ENCODE data around the gene JSRP1.
"Not testable (repeated sequence)": the region's sequence is repeated elsewhere in the genome, so short reads cannot be mapped to it uniquely, and the experiment has no call there.

The JSRP1 gene

DNA sequence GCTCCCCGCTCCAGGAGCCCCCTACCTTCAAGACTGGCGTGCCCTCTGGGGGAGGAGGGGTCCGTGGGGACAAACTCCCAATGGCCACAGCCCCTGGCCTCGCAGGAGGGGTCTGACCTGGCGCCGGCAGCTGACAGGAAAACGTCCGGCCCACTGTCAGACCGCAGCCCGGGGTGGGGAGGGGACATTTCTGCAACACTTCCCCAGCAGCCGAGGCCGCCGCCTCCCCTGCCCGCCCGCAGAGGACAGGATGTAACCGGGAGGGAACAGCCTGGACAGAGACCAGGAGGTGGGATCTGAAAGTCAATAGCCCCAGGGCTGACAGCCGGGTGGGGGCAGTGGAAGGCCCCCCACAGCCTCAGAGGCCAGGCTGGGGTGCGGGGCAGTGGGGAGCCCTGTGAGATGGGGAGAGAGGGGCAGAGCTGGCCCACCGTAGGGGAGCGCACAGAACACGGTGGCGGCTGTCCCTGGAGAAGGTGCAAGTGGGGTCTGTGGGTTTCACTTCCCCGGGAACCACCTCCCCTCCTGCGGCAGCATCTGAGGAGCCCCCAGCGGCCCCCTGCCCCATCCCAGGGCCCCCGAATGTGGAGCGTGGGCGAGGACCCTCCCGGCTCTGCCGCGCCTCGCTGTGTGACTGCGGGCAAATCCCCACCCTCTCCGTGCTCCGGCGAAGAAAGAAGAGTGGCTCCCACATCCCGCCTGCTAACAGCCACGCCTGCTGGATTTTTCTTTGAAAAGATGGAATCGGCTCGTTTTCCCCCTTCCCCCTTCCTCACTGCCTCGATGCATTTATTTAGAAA, 26.0 kb upstream of the JSRP1 start, which contains the start of gene PEAK3:
Gene PEAK3 (minus strand): TSS at position 114 of the 800 bp plus-strand sequence. CDS start 1,244 bp downstream, outside the sequence.
- peak; percentile 58 for DNase-seq

DNA sequence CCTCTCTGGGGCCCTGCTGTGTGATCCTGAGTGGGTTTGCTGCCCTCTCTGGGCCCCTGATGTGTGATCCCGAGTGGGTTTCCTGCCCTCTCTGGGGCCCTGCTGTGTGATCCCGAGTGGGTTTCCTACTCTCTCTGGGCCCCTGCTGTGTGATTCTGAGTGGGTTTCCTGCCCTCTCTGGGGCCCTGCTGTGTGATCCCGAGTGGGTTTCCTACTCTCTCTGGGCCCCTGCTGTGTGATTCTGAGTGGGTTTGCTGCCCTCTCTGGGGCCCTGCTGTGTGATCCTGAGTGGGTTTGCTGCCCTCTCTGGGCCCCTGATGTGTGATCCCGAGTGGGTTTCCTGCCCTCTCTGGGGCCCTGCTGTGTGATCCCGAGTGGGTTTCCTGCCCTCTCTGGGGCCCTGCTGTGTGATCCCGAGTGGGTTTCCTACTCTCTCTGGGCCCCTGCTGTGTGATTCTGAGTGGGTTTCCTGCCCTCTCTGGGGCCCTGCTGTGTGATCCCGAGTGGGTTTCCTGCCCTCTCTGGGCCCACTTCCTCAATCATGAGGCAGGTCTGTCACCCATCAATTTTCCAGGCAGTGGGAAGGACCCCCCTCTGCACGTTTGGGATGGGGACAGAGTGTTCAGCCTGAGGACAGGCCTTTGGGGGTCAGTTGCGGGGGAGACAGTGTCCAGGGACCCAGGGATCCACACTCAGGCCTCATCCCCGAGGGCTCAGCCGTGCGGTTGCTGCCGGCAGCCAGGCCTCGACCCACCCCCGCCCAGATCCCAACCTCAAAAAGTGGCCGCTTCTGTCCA, 25.2 kb upstream of the JSRP1 start:
- DNase-seq = not testable (repeated sequence)

DNA sequence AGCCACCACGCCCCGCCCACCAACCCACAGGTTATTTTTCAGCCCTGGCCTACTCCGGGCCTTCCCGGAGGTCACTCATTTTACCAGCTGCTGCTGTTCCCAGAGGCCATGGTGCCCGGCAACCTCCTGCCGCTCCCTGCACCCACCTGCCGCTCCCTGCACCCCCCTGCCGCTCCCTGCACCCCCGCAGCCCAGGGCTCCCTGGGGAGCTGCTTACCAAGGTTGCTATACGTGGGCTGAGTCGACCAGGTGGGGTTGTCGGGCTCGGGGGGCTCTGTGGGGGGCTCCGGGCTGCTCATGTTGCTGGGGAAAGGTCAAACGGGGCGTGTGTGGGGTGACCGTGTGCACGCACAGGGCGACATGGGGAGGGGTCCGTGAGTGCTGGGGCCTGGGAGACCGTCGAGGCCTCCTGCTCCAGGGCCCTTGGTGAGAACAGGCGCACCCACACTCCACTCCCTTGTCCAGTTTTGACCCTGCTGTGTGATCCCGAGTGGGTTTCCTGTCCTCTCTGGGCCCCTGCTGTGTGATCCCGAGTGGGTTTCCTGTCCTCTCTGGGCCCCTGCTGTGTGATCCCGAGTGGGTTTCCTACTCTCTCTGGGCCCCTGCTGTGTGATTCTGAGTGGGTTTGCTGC, 24.5 kb upstream of the JSRP1 start:
- no peak for DNase-seq

DNA sequence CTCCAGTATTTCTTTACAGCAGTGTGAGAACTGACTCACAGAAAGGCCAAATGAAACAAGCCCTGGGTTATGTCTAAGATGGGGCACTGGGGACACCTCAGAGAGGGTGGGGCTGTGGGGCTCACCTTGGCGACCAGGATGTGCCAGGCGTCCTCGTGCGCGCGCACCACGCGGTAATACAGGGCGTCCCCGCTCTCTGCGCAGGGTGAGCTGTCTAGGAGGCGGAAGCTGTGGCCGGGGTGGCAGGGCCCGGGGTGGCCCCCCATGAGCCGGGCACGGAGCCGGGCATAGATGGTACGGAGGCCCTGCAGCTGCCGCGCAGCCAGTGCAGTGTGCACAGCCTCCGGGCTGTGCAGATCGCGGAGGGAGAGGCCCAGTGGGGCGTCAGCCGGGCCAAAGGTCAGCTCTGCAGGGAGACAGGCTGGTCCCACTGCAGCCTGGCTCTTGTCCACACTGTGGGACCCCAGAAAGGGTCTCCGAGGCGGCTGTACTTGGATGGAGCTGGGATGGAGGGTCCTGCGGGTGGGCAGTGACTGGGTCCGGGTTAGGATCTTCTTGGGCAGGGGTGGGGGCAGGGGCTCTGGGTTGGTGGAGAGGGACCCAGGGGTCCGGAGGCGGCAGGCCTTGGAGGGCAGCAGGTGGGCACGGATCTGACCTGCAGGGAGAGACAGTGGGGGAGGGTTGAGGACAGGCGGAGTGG, 22.4 kb upstream of the JSRP1 start:
- no peak for DNase-seq

DNA sequence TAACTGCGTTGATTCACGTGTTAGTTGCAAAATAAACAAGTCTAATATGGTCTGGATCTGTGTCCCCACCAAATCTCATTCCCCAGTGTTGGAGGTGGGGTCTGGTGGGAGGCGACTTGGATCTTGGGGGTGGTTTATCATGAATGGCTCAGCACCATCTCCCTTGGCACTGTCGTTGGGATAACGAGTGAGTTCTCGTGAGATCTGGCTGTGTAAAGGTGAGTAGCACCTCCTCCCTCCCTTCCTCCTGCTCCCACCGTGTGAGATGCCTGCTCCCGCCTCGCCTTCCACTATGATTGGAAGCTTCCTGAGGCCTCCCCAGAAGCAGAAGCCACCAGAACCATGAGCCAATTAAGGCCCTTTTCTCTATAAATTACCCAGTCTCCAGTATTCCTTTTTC, 20.9 kb upstream of the JSRP1 start:
- DNase-seq = no peak

DNA sequence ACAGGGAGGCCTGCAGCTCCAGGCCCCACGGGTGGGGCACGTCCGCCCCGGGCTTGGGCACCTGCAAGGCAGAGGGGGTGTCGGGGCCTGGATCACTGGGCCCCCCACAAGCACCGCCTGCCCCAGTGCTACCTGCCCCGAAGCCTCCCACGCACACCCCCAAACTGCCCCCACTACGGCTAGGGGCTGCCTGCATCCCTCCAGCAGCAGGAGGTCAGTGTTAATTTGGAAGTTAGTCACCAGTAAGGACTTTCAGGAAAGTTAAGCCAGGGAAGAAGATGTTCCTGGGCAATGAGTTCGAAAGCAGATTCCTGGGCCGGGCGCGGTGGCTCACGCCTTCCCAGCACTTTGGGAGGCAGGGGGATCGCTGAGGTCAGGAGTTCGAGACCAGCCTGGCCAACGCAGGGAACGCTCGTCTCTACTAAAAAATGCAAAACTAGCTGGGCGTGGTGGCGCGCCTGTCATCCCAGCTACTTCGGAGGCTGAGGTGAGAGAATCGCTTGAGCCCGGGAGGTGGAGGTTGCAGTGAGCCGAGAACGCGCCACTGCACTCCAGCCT, 20.3 kb upstream of the JSRP1 start:
- no peak for DNase-seq

DNA sequence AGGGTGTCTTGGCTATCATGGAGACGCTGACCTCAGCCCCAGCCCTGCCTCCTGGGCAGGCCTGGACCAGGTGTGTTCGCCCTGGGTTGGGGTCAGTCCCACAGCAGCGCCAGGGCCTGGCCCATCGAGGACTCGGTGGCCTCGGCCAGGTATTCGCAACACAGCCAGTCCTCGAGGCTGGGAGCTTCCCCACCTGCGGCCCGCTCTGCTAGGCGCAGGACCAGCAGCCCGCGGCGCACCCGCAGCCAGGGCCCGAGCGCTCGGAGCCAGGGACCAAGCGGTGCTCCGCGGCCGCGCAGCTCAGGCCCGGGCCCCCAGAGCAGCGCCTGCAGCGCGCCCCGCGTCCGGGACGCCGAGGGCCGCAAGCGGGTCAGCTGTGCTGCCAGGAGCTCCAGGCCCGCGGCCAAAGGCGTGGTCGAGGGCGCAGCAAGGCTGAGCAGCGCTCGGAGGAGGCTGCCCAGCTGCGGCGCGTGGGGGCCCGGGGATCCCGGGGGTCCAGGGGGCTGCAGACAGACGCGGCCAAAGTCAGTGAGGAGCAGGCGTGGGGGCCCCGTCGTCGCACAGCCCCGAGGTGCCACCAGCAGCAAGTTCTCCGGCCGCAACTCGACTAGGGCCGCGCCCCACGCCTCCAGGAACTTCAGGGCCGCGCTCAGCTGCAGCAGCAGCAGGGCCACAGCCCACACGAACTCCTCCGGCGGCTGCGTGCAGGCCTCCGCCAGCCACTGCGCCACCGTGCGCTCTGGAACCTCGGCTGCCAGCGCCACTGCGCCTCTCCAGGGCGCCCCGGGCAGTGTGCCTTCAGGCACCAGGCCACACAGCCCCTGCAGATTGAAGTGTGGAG, 19.6 kb upstream of the JSRP1 start:
- DNase-seq = no peak

DNA sequence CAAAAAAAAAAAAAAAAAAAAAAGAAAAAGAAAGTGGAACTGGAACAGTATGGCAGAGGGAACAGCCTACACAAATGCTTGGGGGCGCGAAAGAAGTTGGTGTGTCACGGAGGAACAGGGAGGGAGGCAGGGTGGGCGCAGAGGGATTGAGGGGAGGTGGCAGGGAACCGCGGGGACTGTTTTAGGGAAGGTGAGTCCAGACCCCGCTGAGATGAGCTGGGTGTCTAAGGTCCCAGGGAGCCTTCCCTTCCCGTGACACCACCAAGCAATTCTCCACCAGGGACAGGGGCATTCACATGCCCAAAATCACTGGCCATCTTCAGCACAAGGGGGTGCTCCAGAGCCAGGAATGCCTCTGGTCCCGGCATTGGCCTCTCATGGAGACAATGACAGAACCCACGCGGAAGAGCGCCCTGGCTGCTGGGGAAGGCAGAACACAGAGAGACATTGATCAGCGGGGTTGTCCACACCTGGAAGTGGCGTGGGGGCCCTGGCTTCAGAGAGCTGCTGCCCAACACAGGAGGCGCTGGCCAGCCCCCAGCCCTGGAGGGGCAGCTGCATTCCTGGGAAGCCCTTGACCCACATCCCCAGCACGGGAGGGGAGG, 18.8 kb upstream of the JSRP1 start:
- DNase-seq = peak; percentile 66

DNA sequence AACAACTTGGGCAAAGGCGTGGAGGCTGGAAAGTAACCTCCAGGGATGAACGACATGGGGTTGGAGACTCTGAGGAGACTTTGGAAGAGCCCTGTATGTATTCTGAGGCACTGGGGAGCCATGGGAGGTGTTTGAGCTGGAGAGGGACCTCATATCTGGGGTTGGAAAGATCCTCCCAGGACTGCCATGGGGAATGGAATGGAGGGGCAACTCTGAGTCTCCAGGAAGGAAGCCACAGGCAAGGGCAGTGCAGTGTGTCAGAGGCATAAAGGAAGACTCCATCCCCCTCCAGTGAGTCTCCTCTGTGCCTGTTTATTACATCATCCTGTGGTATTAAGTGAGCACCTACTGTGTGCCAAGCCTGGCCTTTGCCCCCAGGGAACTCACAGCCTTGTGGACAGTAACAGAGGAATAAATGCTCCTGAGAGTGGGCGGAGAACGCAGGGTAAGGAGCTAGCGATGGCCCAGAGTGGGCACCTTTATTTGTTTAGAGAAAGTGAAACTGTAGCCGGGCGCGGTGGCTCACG, 18.0 kb upstream of the JSRP1 start:
- DNase-seq = no peak

DNA sequence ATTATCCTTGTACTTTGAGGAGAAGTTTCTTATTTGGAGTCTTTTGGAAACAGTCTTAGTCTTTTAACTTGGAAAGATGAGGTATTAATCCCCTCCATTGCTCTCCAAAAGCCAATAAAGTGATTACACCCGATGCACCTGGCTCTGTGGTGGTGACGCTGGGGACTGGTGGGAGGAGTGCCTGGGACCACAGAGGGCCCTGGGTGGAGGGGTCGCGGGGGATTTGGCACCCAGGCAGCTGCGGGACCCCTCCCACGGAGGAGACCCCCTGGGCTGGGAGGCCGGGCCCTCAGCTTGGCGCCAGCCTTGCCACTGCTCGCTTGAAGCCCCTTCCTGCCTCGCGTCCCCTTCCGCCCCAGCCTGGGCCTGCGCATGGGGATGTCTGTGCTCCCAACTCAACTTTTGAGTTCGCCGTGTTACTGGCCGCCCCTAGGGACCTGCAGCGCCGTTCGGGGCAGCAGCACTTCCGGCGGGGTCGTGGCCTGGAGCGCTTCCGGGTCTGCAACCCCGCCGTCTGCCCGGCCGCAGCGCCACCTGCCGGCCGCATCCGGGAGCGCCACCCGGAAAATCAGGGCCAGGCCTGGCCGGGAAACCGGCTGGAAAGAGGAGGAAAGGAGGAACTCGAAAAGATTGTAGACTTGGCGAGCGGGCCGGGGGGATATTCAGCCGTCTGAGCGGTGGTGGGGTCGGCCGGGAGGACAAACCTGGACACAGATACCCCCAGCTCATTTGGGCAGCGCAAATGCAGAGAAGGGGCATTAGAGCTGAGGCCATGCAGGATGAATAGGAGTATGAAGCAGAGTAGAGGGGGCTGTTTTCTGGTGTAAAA, 17.4 kb upstream of the JSRP1 start:
- DNase-seq = peak; percentile 83

DNA sequence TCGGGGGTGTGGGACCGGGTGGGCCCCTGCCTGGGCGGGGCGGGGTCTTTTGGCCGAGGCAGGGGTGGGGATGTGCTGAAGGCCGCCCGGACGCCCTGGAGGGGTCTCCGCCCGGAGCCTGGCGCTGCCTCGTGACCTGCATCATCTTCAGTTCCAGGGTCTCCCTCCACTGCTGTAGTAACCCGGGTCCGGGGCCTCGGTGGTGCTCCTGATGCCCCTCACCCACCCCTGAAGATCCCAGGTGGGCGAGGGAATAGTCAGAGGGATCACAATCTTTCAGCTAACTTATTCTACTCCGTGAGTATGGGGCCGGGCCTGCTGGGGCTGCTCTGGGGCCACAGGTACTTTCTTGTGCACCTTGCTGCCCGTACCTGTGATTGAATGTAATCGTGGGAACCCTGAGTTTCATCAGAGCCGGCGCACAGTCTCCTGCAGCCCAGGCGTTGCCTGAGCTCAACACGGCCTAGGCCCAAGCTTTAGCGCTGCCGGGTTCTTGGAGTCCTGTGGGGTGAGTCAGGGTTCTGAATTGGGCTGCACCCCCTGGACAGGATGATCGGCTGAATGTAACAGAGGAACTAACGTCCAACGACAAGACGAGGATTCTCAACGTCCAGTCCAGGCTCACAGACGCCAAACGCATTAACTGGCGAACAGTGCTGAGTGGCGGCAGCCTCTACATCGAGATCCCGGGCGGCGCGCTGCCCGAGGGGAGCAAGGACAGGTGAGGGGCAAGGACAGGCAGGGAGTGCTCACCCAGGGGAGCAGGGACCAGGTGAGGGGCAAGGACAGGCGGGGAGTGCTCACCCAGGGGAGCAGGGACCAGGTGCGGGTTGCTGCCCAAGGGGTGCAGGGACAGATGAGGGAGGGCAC, 15.3 kb upstream of the JSRP1 start:
- DNase-seq = no peak

DNA sequence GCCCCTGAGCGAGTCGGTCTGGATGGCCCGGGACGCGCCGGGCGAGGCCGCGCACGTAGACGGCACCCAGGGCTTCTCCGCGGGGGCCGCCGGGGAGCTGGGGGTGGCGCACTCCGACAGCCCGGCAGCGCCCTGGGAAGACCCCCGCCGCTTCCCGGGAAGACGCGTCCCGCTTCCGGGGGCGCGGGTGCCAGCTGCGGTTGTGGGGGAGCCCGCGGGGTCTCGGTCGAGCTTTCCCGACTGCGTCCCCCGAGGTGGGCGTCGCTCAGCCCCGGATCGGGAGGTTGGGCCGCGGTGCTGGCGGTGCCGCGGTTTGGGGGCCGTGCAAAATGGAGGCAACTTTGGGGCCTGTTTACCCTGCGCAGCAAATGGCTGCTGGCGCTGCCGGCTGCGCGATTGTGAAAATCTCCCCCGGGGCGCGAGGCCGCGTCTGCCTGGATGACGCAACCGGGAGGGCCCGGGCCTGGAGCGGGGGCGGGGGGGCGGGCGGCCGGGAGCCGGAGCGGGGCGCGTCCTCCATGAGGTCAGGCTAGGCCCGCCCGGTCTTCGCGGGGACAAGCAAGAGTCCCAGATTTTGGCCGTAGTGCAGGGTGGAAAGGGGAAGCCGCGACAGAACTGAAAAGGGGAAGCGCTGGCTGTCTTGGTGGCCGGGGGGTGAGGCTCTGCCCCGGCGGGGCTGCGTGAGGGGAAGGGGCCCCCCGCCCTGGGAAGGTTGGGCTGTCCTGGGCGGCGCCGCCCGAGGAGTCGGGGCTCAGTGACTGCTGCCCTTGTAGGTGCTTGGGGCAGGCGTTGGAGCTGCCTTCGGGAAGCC, 14.4 kb upstream of the JSRP1 start:
- DNase-seq = peak; percentile 85

DNA sequence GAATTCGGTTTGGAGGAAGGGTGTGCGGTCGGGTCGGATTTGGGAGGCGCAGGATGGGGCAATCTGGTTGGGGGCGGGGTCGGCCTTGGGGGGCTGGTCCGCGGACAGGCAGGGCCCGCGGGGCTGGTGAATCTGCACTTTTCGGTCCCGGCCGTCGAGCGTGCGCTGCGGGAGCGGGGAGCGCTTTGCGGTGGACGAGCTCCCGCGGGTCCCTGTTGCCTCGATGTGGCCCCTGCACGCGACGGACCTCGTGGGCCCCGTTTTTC, 13.9 kb upstream of the JSRP1 start:
- peak; percentile 33 for DNase-seq

DNA sequence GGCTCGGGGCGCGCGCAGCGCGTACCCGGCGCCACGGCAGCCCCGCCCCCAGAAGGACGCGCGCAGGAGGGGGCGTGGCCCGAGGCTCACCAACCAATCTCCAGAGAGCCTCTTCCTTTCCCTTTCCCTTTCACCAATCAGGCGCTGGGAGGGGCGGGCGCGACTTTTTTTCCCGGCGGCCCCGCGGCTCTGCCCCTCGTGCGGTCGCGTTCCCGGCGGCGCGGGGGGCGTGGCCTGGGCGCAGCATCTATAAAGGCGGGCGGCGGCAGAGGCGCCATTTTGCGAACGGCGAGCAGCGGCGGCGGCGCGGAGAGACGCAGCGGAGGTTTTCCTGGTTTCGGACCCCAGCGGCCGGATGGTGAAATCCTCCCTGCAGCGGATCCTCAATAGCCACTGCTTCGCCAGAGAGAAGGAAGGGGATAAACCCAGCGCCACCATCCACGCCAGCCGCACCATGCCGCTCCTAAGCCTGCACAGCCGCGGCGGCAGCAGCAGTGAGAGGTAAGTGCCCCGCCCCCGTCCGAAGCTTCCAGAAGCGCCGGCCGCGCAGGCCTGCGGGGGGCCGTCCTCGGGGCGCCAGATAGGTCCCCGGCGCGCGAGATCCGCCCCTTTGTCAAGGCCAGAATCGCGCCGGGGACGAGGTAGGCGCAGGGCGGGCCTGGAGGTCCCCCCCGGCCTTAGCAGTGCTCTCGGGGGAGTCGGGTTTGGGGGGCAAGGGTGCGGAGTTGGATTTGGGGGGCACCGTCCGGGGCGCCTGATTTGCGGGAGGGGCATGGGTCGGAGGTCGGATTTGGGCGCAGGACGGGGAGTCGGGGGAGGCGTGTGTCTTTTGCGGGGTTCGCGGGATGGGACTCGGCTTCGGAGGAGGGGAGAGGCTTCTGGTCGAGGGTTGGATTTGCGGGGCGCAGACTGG, 13.3 kb upstream of the JSRP1 start:
- DNase-seq = peak; percentile 98

DNA sequence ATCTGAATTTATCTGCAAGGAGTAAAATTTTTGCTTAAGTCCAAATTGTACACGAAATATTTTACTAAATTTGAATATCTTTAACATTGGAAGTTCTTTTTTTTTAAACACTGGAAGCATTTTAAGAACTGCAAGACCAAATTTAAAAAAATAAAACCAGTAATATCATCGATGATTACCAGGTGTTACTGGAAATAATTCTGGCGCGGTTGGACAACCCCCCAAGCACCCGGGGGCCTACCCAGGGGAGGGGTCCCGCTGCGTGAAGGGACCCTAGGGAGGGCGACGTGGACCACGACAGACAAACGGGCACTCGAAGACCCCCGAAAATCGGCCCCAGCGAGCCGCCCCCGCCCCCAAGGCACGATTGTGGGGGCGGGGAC, 12.6 kb upstream of the JSRP1 start:
- no peak for DNase-seq

DNA sequence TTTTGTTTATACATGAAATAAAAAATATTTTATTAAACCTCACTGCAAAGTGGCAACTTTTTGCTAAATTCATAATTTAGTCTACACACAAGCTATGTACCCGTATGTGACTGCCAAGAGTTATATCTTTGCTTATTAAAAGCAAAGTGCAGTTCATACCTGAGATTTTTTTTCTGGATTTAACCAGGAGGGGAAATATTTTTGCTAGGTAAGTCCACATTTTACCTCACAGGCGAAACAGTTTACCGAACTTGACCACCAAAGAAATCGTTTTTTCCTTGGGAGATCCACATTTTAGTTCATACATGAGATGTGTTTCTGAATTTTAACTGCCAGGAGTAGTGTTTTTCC, 12.2 kb upstream of the JSRP1 start:
- DNase-seq = no peak

DNA sequence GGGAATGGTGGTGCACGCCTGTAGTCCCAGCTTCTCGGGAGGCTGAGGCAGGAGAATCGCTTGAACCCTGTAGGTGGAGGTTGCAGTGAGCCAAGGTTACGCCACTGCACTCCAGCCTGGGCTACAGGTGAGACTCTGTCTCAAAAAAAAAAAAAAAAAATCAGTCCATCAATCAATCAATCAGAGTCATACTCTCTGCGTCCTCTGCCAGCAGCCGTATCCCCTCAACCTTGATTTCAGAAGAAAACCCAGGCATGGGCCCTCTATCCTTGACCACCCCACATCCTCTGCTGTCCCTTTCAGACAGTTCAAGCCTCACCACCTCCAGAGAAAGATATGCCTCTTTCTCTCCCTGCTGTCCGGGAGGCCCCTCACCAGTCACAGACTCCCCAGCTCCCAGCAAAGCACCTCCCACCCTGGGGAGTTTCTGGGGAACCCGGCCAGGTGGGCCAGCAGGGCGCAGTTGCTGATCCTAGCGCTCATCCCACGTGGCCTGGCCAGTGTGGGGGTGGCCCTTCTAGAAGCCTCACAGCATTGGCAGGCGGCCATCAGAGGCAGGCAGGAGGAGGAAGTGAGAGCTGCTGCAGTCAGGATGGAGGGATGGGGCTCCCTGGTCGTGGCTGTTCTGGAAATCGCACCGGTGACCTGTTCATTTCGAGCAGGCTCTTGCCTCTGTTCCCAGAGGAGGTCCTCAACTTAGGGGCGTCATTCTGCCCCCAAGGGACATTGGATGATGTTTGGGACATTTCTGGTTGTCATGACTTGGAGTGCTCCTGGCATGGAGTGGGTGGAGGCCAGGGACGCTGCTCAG, 10.2 kb upstream of the JSRP1 start:
- peak; percentile 70 for DNase-seq

Data from CD4-positive, alpha-beta T cell treated with Interferon gamma for 1 hour (primary cell).